Breast epithelium (tissue), 4 donors: Measurements from ENCODE around the gene PFKL. TPM values are rescaled to one million over a fixed set of nuclear protein-coding genes. Genes with fewer than 3 reads are reported as not detected.

Source experiments
- DNase-seq, 2 donors: peaks; one replicate each; pipeline ENCODE4 v3.0.0-alpha.2; 2019; ENCODE audit warnings: low spot score in 2 of 2
- H3K27ac ChIP-seq, 2 donors: fragments of 200-600 bp; sonication (generic) in 1 of 2; one replicate each; pipeline ENCODE4 v1.5.1; 2016 to 2019; ENCODE audit warnings: mild to moderate bottlenecking in 1 of 2
- H3K27me3 ChIP-seq, 2 donors: fragments of 200-600 bp; sonication (generic) in 1 of 2; one replicate each; pipeline versions ENCODE4 v1.5.1 to v1.6.0; 2017 to 2019; ENCODE audit warnings: control low read depth in 1 of 2, mild to moderate bottlenecking in 1 of 2
- H3K36me3 ChIP-seq: fragments of 200-600 bp; one replicate; pipeline ENCODE4 v1.5.1; 2019
- H3K4me1 ChIP-seq, 2 donors: fragments of 200-600 bp; sonication (generic); one replicate each; pipeline ENCODE4 v1.5.1; 2016 to 2019; ENCODE audit warnings: control low read depth in 1 of 2
- H3K4me3 ChIP-seq, 3 donors: fragments of 200-600 bp; sonication (generic); 1 replicate in 2 of 3; 2 replicates in 1 of 3; pipeline ENCODE4 v1.5.1; 2016 to 2019; ENCODE audit warnings: mild to moderate bottlenecking in 3 of 3, moderate library complexity in 2 of 3
- H3K9me3 ChIP-seq, 2 donors: fragments of 200-600 bp; sonication (generic) in 1 of 2; one replicate each; pipeline ENCODE4 v1.5.1; 2016 to 2019; ENCODE audit warnings: control low read depth in 1 of 2
- POLR2A ChIP-seq: fragments of 450-650 bp; IDR thresholded peaks from one replicate; pipeline ENCODE4 v1.6.1; 2016; ENCODE audit warnings: antibody characterized with exemption, mild to moderate bottlenecking, moderate library complexity
- POLR2AphosphoS5 ChIP-seq, 3 donors: sonication (generic); formaldehyde crosslinking; IDR thresholded peaks; one replicate each; pipeline ENCODE4 v1.6.1; 2017; ENCODE audit warnings: antibody characterized with exemption in 3 of 3
- intact Hi-C: fragments of 100-400 bp; cut with DNase I; formaldehyde crosslinking; loops from one replicate; pipeline ENCODE4 v1.15.1; 2023; ENCODE audit warnings: low total_unique reads
- total RNA-seq, 3 donors: library from RNA; depleted of rRNA; stranded (reverse); fragments of >200 nt; gene quantifications; one replicate each; pipeline ENCODE4 v1.1.0, GENCODE V29; 2016
- TF ChIP-seq, protein P1 (sequence below), 3 donors: fragments of 450-650 bp; IDR thresholded peaks; one replicate each; pipeline ENCODE4 v1.5.1; 2016 to 2017; ENCODE audit warnings: antibody characterized with exemption in 3 of 3, mild to moderate bottlenecking in 3 of 3, moderate library complexity in 3 of 3

The PFKL gene
- total RNA-seq, 3 donors from 2014 or later, result 80.9 to 101 (median 97.9) TPM

- Histone ChIP-seq H3K27ac (no peak overlapping the region), H3K9me3 (no peaks in the 10 kb centered on the region), H3K4me3 (no peak overlapping the region), H3K4me1 (no peaks in the 10 kb centered on the region), H3K36me3 (peaks cover 8% of the 10 kb centered on the region), H3K27me3 (no peaks in the 10 kb centered on the region)
- TF ChIP-seq POLR2AphosphoS5 (IDR thresholded peaks at IDR 0.05) (no peak), POLR2A (no peak)
- TF ChIP-seq, protein P1, sequence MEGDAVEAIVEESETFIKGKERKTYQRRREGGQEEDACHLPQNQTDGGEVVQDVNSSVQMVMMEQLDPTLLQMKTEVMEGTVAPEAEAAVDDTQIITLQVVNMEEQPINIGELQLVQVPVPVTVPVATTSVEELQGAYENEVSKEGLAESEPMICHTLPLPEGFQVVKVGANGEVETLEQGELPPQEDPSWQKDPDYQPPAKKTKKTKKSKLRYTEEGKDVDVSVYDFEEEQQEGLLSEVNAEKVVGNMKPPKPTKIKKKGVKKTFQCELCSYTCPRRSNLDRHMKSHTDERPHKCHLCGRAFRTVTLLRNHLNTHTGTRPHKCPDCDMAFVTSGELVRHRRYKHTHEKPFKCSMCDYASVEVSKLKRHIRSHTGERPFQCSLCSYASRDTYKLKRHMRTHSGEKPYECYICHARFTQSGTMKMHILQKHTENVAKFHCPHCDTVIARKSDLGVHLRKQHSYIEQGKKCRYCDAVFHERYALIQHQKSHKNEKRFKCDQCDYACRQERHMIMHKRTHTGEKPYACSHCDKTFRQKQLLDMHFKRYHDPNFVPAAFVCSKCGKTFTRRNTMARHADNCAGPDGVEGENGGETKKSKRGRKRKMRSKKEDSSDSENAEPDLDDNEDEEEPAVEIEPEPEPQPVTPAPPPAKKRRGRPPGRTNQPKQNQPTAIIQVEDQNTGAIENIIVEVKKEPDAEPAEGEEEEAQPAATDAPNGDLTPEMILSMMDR (IDR thresholded peaks at IDR 0.05), result no peak
- no peak for DNase-seq
- intact Hi-C loops, result no loop called here
Measured at GRCh38 chr21:44326716-44327602, 27.1 kb downstream of the PFKL start.

DNA sequence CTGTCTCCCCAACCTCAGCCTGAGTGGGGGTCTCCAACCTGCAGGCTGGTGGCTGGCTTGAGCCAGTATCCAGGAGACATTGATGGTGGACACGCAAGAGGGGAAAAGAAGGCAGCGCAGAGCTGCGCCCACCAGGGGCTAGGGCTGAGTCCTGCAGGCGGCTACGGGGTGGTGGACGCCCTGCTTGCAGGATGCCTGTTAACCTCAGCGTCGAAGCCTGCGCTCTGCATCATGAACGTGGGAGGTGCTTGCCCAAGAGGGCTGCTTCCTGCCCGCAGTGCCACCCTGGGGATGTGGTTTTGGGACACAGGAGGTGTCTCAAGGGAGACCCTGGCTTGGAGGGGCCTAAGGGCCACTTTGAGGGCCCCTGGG is 27.7 kb downstream of the PFKL start:
- Histone ChIP-seq H3K9me3 (no peaks in the 10 kb centered on the region), H3K4me3 (no peak overlapping the region), H3K27ac (no peak overlapping the region), H3K4me1 (no peaks in the 10 kb centered on the region), H3K27me3 (no peaks in the 10 kb centered on the region), H3K36me3 (peaks cover 8% of the 10 kb centered on the region)
- intact Hi-C loops, result no loop called here
- no peak for DNase-seq
- TF ChIP-seq POLR2A (no peak), POLR2AphosphoS5 (IDR thresholded peaks at IDR 0.05) (no peak)
- TF ChIP-seq, protein P1 (IDR thresholded peaks at IDR 0.05), result no peak

DNA sequence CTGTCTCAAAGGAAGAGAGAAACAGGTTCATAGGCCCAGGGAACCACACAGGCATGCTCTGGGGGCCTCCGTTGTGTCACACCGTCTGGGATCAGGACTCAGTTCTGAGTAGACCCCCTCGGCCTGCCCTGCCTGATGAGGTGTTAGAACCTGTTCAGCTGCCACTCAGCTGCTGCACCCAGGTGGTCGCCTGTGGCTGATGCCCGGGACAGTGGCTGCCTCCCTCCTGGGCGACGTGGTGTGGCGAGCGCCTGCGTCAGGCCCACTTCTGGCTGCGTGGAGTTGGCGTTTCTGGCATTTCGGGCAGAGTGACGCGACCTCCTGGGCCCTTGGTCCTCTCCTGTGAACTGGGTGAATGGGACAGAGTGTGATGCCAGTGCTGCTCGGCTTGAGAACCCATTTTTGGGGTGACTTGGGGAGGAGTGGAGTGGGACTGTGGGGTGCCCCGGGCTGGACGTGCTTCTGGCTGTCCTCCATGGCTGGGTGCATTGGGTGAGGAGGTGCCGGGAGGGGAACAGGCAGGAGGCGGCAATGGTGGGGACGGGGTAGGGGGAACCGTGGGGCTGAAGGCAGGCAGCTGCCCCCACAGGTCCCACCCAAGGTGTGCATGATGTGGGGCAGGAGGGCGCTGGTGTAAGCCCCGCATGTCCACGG is 28.5 kb downstream of the PFKL start:
- no peak for DNase-seq
- Histone ChIP-seq H3K36me3 (peaks cover 8% of the 10 kb centered on the region), H3K4me1 (no peaks in the 10 kb centered on the region), H3K4me3 (no peak overlapping the region), H3K27me3 (no peaks in the 10 kb centered on the region), H3K27ac (no peak overlapping the region), H3K9me3 (no peaks in the 10 kb centered on the region)
- TF ChIP-seq POLR2AphosphoS5 (IDR thresholded peaks at IDR 0.05) (no peak), POLR2A (no peak)
- TF ChIP-seq, protein P1 (IDR thresholded peaks at IDR 0.05), result no peak
- intact Hi-C loops, result no loop called here

DNA sequence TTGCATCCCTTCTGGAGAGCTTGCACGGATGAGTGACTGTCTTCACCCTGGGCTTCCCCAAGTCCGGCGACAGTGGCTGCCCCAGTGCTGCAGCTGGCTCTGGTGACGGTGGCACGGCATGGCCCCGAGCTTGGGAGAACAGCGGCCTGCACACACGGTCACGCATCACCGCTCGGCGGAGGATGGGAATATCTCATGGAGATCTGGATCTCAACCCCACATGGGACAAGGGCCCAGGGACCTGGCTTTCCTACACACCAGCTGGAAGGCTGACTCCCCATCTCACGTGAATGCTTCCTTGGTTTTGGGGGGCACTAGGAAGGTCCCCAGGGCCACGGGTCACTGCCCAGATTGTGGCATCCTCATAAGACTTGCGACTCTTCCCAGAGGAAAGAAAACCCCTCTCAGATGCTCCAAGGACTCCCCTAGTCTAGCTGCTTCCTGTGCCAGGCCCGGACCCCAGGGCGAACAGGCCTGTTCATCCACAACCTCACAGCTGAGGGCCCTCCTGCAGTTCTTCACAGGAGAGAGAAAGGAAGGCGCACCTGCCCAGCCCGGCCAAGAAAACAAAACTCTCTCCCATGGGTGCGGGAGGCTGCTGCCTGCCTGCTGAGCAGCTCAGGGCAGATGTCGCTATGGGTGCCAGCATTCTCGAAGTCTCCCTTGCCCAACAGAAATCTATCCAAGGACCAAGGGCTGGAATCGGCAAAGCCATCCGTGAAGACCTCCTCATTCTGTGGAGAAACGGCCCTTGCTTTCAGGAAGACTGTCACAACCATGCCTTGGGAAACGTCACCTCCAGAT is 29.4 kb downstream of the PFKL start:
- Histone ChIP-seq H3K9me3 (no peaks in the 10 kb centered on the region), H3K27ac (no peak overlapping the region), H3K4me3 (no peak overlapping the region), H3K4me1 (no peaks in the 10 kb centered on the region), H3K27me3 (no peaks in the 10 kb centered on the region), H3K36me3 (peaks cover 4% of the 10 kb centered on the region)
- TF ChIP-seq, protein P1 (IDR thresholded peaks at IDR 0.05), result no peak
- TF ChIP-seq POLR2AphosphoS5 (IDR thresholded peaks at IDR 0.05) (no peak), POLR2A (no peak)
- intact Hi-C loops, result no loop called here
- DNase-seq, result no peak
